ENCODE measurements around the gene B3GAT1. TPM values are rescaled to one million over a fixed set of nuclear protein-coding genes. Genes with fewer than 3 reads are reported as not detected.

Gene B3GAT1
- total RNA-seq, 1 donor from 2014 or later, result 0.32 TPM

DNA sequence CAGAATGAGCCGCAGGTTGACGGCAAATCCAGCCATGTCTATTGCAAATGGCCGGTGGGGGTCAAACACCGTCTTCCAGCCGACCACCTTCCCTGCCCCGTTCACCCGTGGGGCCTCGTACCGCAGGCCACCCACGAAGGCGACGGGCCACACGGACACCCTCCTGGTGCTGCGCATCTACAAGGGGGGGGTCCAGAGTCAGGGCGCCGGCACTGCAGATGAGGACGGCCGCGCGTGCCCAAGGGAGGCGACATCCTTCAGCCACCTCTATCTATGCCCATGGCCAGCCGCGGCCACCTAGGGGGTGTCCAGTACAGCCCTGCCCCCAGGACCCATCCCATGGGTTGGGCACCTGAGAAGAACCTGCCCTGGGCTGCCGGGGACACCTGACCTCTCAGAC lies 29.2 kb downstream of the B3GAT1 start:
- Histone ChIP-seq H3K27ac (no peak overlapping the region), H3K9me3 (no peaks in the 10 kb centered on the region), H3K4me3 (no peak overlapping the region), H3K36me3 (no peaks in the 10 kb centered on the region), H3K27me3 (no peaks in the 10 kb centered on the region), H3K4me1 (peaks cover 0 to 3% of the 10 kb centered on the region in 2 donors)
- no peak for DNase-seq (ENCODE audit: low spot score in 2 of 2)
- TF ChIP-seq, protein P1, sequence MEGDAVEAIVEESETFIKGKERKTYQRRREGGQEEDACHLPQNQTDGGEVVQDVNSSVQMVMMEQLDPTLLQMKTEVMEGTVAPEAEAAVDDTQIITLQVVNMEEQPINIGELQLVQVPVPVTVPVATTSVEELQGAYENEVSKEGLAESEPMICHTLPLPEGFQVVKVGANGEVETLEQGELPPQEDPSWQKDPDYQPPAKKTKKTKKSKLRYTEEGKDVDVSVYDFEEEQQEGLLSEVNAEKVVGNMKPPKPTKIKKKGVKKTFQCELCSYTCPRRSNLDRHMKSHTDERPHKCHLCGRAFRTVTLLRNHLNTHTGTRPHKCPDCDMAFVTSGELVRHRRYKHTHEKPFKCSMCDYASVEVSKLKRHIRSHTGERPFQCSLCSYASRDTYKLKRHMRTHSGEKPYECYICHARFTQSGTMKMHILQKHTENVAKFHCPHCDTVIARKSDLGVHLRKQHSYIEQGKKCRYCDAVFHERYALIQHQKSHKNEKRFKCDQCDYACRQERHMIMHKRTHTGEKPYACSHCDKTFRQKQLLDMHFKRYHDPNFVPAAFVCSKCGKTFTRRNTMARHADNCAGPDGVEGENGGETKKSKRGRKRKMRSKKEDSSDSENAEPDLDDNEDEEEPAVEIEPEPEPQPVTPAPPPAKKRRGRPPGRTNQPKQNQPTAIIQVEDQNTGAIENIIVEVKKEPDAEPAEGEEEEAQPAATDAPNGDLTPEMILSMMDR (IDR thresholded peaks at IDR 0.05), result no peak
- intact Hi-C loops (cut with DNase I), result no loop called here

DNA sequence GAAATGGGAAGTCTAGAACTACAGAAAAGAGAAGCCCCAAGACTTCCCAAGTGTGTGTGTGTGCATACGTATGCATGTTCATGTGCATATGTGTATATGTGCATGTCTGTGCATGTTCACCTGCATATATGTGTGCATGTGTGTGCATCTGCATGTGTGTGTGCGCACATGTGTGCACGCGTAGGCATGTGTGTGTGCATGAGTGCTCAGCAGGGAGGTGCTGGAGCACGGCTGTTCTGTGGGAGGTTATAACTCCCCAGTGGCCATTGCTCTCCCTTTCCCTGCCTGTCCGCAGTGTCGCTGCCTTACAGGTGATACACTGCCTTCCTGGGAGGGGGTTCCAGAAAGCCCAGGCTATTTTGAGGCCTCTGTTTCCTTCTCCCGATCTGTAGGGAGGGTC lies 29.8 kb downstream of the B3GAT1 start:
- H3K4me1 ChIP-seq, result peaks cover 0 to 3% of the 10 kb centered on the region in 2 donors
- DNase-seq (ENCODE audit: low spot score in 2 of 2), result no peak
- H3K36me3 ChIP-seq, result no peaks in the 10 kb centered on the region
- H3K4me3 ChIP-seq, result no peak overlapping the region
- TF ChIP-seq, protein P1 (IDR thresholded peaks at IDR 0.05), result no peak
- no peak overlapping the region for H3K27ac ChIP-seq
- intact Hi-C loops (cut with DNase I), result no loop called here
- no peaks in the 10 kb centered on the region for H3K9me3 ChIP-seq
- H3K27me3 ChIP-seq, result no peaks in the 10 kb centered on the region

DNA sequence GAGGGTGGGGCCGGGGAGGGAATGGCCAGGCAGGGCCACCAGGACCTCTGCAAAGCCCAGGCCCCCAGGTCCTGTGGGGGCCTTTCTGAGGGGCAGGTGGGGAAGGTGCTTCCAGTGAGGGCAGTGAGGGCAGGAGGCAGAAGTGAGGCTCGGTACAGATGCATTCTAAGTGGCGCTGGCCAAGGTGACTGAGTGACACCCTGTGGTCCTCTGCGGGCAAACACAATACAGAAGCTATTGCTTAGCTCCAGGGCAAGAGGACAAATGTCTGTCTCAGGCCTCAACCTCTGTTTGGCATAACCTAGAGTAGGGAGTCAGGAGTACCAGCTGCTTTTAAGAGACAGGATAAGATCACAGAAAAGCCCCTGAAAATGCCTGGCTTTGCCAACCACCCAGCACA lies 31.3 kb downstream of the B3GAT1 start:
- TF ChIP-seq, protein P1 (IDR thresholded peaks at IDR 0.05), result no peak
- intact Hi-C loops (cut with DNase I), result no loop called here
- no peak for DNase-seq (ENCODE audit: low spot score in 2 of 2)
- Histone ChIP-seq H3K4me1 (peaks cover 0 to 3% of the 10 kb centered on the region in 2 donors), H3K27me3 (no peaks in the 10 kb centered on the region), H3K9me3 (no peaks in the 10 kb centered on the region), H3K36me3 (no peaks in the 10 kb centered on the region), H3K27ac (no peak overlapping the region), H3K4me3 (no peak overlapping the region)

DNA sequence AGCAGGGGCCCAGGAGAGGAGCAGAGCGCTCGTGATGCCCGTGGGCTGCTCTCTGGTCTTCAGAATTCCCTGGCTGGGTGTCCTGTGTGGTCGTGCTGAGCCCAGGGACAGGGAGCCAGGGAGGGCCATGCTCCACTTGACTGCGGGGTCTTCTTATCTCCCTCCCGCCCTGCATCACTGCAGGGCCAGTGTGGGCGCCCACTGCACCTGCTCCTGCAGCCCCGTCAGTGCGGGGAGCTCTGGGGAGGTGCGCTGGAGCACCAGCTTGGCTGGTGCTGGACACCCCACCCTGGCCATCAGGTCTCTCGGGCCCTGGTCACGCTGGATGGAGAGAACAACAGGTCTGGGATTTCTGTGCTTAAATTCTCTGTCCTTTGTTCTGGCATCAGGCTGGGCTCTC lies 31.8 kb downstream of the B3GAT1 start:
- intact Hi-C loops (cut with DNase I), result no loop called here
- Histone ChIP-seq H3K4me3 (no peak overlapping the region), H3K9me3 (no peaks in the 10 kb centered on the region), H3K27ac (no peak overlapping the region), H3K27me3 (no peaks in the 10 kb centered on the region), H3K4me1 (no peaks in the 10 kb centered on the region), H3K36me3 (no peaks in the 10 kb centered on the region)
- no peak for DNase-seq (ENCODE audit: low spot score in 2 of 2)
- TF ChIP-seq, protein P1 (IDR thresholded peaks at IDR 0.05), result no peak

DNA sequence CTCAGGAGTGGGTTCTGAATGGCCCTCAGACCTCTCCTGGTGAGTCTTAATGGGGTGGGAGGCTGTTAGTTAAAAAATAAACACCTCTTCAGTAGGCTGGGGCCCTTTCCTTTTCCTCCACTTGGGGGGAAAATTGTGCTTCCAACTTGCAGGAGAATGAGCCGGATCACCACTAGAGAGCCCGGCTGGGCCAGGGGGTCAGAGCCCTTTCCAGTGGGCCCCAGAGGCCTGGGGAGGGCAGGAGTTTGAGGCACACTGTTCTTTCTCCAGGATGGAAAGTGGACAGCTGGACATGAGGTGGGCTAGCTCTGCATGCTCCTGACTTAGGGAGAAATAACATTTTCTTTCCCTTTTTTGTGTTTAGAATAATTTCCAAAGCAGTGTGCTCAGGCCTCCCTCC lies 32.8 kb downstream of the B3GAT1 start:
- TF ChIP-seq, protein P1 (IDR thresholded peaks at IDR 0.05), result no peak
- no peaks in the 10 kb centered on the region for H3K36me3 ChIP-seq
- no peaks in the 10 kb centered on the region for H3K27me3 ChIP-seq
- intact Hi-C loops (cut with DNase I), result no loop called here
- H3K4me3 ChIP-seq, result no peak overlapping the region
- no peak overlapping the region for H3K27ac ChIP-seq
- no peak for DNase-seq (ENCODE audit: low spot score in 2 of 2)
- no peaks in the 10 kb centered on the region for H3K4me1 ChIP-seq
- H3K9me3 ChIP-seq, result no peaks in the 10 kb centered on the region

DNA sequence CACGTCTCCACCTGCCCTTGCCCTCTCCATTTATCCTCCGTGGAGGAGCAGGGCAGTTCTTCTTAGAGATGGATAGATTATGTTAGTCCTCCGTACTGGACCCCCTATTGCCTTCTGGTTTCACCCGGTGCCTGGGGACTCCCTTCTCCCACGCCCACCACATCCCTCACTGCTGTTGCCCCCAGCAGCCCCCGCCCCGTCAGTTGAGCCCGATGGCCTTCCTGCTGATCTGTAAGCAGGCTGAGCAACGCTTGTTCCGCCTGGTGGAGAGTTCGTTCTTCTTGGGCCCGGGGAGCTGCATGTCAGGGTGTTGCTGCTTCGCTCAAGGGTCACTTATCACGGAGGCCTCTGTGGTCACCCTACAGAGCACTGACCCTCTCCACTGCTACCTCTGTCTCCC lies 34.2 kb downstream of the B3GAT1 start:
- intact Hi-C loops (cut with DNase I), result no loop called here
- H3K36me3 ChIP-seq, result no peaks in the 10 kb centered on the region
- H3K4me1 ChIP-seq, result no peaks in the 10 kb centered on the region
- H3K4me3 ChIP-seq, result no peak overlapping the region
- no peaks in the 10 kb centered on the region for H3K9me3 ChIP-seq
- no peak overlapping the region for H3K27ac ChIP-seq
- H3K27me3 ChIP-seq, result no peaks in the 10 kb centered on the region
- TF ChIP-seq, protein P1 (IDR thresholded peaks at IDR 0.05), result no peak
- DNase-seq (ENCODE audit: low spot score in 2 of 2), result no peak

All from ascending aorta (tissue), 2 donors.